Epithelial cell of esophagus (primary cell): ENCODE data around the gene SMIM14.
"Not testable (repeated sequence)": the region's sequence is repeated elsewhere in the genome, so short reads cannot be mapped to it uniquely, and the experiment has no call there.

ENCODE experiments used
- DNase-seq: peaks from one replicate; pipeline ENCODE4 v3.0.0; 2010; ENCODE audit warnings: low read depth
- H3K4me3 ChIP-seq: 2 replicates; pipeline ENCODE4 v1.5.1; 2011; ENCODE audit warnings: mild to moderate bottlenecking, low read length, control low read depth
- TF ChIP-seq, protein P1 (sequence below): IDR thresholded peaks from 2 replicates; pipeline ENCODE4 v1.5.1; 2011; ENCODE audit warnings: low read depth, mild to moderate bottlenecking, low read length, control low read depth, inconsistent platforms; ENCODE audit not compliant: insufficient read depth; ENCODE audit errors: missing control alignments

The SMIM14 gene

GRCh38 chr4:39533541-39533940 lies 105.1 kb downstream of the SMIM14 start:
- no peak overlapping the region for H3K4me3 ChIP-seq
- DNase-seq: no peak
- TF ChIP-seq, protein P1, sequence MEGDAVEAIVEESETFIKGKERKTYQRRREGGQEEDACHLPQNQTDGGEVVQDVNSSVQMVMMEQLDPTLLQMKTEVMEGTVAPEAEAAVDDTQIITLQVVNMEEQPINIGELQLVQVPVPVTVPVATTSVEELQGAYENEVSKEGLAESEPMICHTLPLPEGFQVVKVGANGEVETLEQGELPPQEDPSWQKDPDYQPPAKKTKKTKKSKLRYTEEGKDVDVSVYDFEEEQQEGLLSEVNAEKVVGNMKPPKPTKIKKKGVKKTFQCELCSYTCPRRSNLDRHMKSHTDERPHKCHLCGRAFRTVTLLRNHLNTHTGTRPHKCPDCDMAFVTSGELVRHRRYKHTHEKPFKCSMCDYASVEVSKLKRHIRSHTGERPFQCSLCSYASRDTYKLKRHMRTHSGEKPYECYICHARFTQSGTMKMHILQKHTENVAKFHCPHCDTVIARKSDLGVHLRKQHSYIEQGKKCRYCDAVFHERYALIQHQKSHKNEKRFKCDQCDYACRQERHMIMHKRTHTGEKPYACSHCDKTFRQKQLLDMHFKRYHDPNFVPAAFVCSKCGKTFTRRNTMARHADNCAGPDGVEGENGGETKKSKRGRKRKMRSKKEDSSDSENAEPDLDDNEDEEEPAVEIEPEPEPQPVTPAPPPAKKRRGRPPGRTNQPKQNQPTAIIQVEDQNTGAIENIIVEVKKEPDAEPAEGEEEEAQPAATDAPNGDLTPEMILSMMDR: no peak

GRCh38 chr4:39532237-39532636 lies 106.4 kb downstream of the SMIM14 start:
- DNase-seq, H3K4me3 ChIP-seq: not testable (repeated sequence)

GRCh38 chr4:39530682-39531081 lies 108.0 kb downstream of the SMIM14 start:
- TF ChIP-seq, protein P1: no peak
- no peak overlapping the region for H3K4me3 ChIP-seq
- DNase-seq: no peak

DNA sequence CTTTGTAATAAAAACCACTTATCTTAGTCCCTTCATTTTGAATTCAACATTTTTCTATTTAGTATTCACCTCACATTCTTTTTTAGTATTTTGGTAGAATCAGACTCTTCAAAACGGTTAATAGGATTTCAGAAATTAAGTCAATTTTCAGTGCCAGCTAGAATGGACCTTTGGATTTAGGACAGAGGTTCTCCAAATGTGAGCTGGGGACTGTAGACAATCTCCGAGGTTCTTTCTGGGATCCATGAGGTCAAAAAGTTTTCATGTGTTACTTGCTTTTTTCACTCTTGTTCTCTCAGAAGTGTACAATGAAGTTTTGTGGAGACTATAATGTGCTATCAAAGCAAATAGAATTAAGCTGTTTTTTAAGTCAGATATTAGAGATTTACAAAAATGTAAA lies 109.1 kb downstream of the SMIM14 start:
- no peak for DNase-seq
- TF ChIP-seq, protein P1: no peak
- H3K4me3 ChIP-seq: no peak overlapping the region

DNA sequence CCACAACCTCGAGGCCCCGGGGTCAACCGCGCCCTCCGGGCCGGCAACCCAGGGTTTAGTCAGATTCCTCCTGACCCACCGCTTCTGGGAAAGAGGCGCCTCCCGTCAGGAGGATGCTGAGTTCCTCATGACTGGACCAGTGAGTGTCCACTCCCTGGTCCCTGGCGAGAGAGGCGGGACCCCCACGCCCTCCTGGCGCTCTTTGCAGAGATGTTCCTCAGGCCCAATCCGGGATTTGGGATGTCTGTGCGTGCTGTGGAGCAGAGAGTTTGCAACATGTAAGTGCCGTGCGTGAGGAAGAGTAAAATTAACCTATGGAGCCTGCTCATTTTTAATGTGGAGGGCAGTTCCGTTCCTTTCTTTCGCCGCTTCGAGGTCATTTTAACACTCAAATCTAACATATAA lies 110.6 kb downstream of the SMIM14 start:
- peak overlapping the region; percentile 89 for H3K4me3 ChIP-seq
- no peak for DNase-seq
- TF ChIP-seq, protein P1: no peak

GRCh38 chr4:39527296-39528060 lies 111.2 kb downstream of the SMIM14 start, which contains the start of gene UGDH:
UGDH (minus strand) TSS chr4:39527439; CDS start chr4:39521512, 5,927 bp downstream.
- TF ChIP-seq, protein P1: no peak
- DNase-seq: peak; percentile 98
- peak within 1 kb of the TSS; percentile 89 for H3K4me3 ChIP-seq

- TF ChIP-seq, protein P1: no peak
- DNase-seq: no peak
- H3K4me3 ChIP-seq: peak overlapping the region; percentile 89
Measured at GRCh38 chr4:39526765-39527295, 111.8 kb downstream of the SMIM14 start.
